Measurements from ENCODE around the gene GNG2. TPM values are rescaled to one million over a fixed set of nuclear protein-coding genes. Genes with fewer than 3 reads are reported as not detected.

GNG2 gene
- total and polyA plus RNA-seq, 9 donors = 34.8 to 90.2 (median 42.9) TPM

GRCh38 chr14:51931308-51931707 lies 70.9 kb downstream of the GNG2 start:
- WGBS (ENCODE audit: insufficient coverage) = 86% methylated on average over 2 of the region's 2 CpGs
- Histone ChIP-seq H3K4me1 (ENCODE audit: control insufficient read depth, insufficient read depth, low read length) (no peaks in the 10 kb centered on the region), H3K36me3 (ENCODE audit: control insufficient read depth, insufficient read depth, low read length) (peaks cover 2% of the 10 kb centered on the region), H3K9me3 (replicated peaks; ENCODE audit: control insufficient read depth, low read depth, low read length) (no peaks in the 10 kb centered on the region), H3K27ac (ENCODE audit: low read length) (no peak overlapping the region), H3K27me3 (ENCODE audit: control insufficient read depth, insufficient read depth, low read length) (no peaks in the 10 kb centered on the region), H3K4me3 (ENCODE audit: low read length) (no peak overlapping the region)
- DNase-seq = no peak

- Histone ChIP-seq H3K9me3 (replicated peaks; ENCODE audit: control insufficient read depth, low read depth, low read length) (no peaks in the 10 kb centered on the region), H3K4me3 (ENCODE audit: low read length) (no peak overlapping the region), H3K4me1 (ENCODE audit: control insufficient read depth, insufficient read depth, low read length) (no peaks in the 10 kb centered on the region), H3K27me3 (ENCODE audit: control insufficient read depth, insufficient read depth, low read length) (no peaks in the 10 kb centered on the region), H3K36me3 (ENCODE audit: control insufficient read depth, insufficient read depth, low read length) (peaks cover 2% of the 10 kb centered on the region), H3K27ac (ENCODE audit: low read length) (no peak overlapping the region)
- no peak for DNase-seq
- WGBS (ENCODE audit: insufficient coverage) = 52% methylated on average over 3 of the region's 3 CpGs
These were observed 72.8 kb downstream of the GNG2 start for GRCh38 chr14:51933191-51933590.

GRCh38 chr14:51938137-51938536 lies 77.7 kb downstream of the GNG2 start:
- no peaks in the 10 kb centered on the region for H3K27me3 ChIP-seq (ENCODE audit: control insufficient read depth, insufficient read depth, low read length)
- H3K36me3 ChIP-seq (ENCODE audit: control insufficient read depth, insufficient read depth, low read length) = peaks cover 2% of the 10 kb centered on the region
- H3K9me3 ChIP-seq (replicated peaks; ENCODE audit: control insufficient read depth, low read depth, low read length) = no peaks in the 10 kb centered on the region
- WGBS (ENCODE audit: insufficient coverage) = no CpG with 5 or more reads among the region's 1 CpG
- no peak for DNase-seq
- H3K4me1 ChIP-seq (ENCODE audit: control insufficient read depth, insufficient read depth, low read length) = no peaks in the 10 kb centered on the region
- H3K4me3 ChIP-seq (ENCODE audit: low read length) = no peak overlapping the region
- no peak overlapping the region for H3K27ac ChIP-seq (ENCODE audit: low read length)

GRCh38 chr14:51938821-51939220 lies 78.4 kb downstream of the GNG2 start:
- Histone ChIP-seq H3K4me3 (ENCODE audit: low read length) (no peak overlapping the region), H3K27ac (ENCODE audit: low read length) (no peak overlapping the region), H3K9me3 (replicated peaks; ENCODE audit: control insufficient read depth, low read depth, low read length) (no peaks in the 10 kb centered on the region), H3K4me1 (ENCODE audit: control insufficient read depth, insufficient read depth, low read length) (no peaks in the 10 kb centered on the region), H3K27me3 (ENCODE audit: control insufficient read depth, insufficient read depth, low read length) (no peaks in the 10 kb centered on the region), H3K36me3 (ENCODE audit: control insufficient read depth, insufficient read depth, low read length) (peaks cover 2% of the 10 kb centered on the region)
- WGBS (ENCODE audit: insufficient coverage) = 75% methylated on average over 2 of the region's 3 CpGs
- no peak for DNase-seq

- H3K36me3 ChIP-seq (ENCODE audit: control insufficient read depth, insufficient read depth, low read length) = no peaks in the 10 kb centered on the region
- H3K4me1 ChIP-seq (ENCODE audit: control insufficient read depth, insufficient read depth, low read length) = no peaks in the 10 kb centered on the region
- H3K27me3 ChIP-seq (ENCODE audit: control insufficient read depth, insufficient read depth, low read length) = no peaks in the 10 kb centered on the region
- no peak overlapping the region for H3K27ac ChIP-seq (ENCODE audit: low read length)
- DNase-seq = no peak
- 58% methylated on average over 2 of the region's 6 CpGs for whole genome bisulfite sequencing (ENCODE audit: insufficient coverage)
- H3K4me3 ChIP-seq (ENCODE audit: low read length) = no peak overlapping the region
- H3K9me3 ChIP-seq (replicated peaks; ENCODE audit: control insufficient read depth, low read depth, low read length) = no peaks in the 10 kb centered on the region
These were observed 78.8 kb downstream of the GNG2 start for GRCh38 chr14:51939226-51939625.

GRCh38 chr14:51939755-51940301 lies 79.4 kb downstream of the GNG2 start:
- Histone ChIP-seq H3K4me1 (ENCODE audit: control insufficient read depth, insufficient read depth, low read length) (no peaks in the 10 kb centered on the region), H3K27ac (ENCODE audit: low read length) (no peak overlapping the region), H3K9me3 (replicated peaks; ENCODE audit: control insufficient read depth, low read depth, low read length) (no peaks in the 10 kb centered on the region), H3K27me3 (ENCODE audit: control insufficient read depth, insufficient read depth, low read length) (no peaks in the 10 kb centered on the region), H3K4me3 (ENCODE audit: low read length) (no peak overlapping the region), H3K36me3 (ENCODE audit: control insufficient read depth, insufficient read depth, low read length) (no peaks in the 10 kb centered on the region)
- peak; percentile 41 for DNase-seq
- WGBS (ENCODE audit: insufficient coverage) = 41% methylated on average over 5 of the region's 10 CpGs

- no CpG with 5 or more reads among the region's 2 CpGs for WGBS (ENCODE audit: insufficient coverage)
These were observed 82.6 kb downstream of the GNG2 start for GRCh38 chr14:51942971-51943370.

GRCh38 chr14:51950007-51950406 lies 89.6 kb downstream of the GNG2 start:
- WGBS (ENCODE audit: insufficient coverage) = no CpG with 5 or more reads among the region's 2 CpGs
- no peak for DNase-seq
- H3K36me3 ChIP-seq (ENCODE audit: control insufficient read depth, insufficient read depth, low read length) = peaks cover 29% of the 10 kb centered on the region
- H3K9me3 ChIP-seq (replicated peaks; ENCODE audit: control insufficient read depth, low read depth, low read length) = peaks cover 9% of the 10 kb centered on the region
- no peaks in the 10 kb centered on the region for H3K27me3 ChIP-seq (ENCODE audit: control insufficient read depth, insufficient read depth, low read length)
- H3K27ac ChIP-seq (ENCODE audit: low read length) = no peak overlapping the region
- no peak overlapping the region for H3K4me3 ChIP-seq (ENCODE audit: low read length)
- H3K4me1 ChIP-seq (ENCODE audit: control insufficient read depth, insufficient read depth, low read length) = no peaks in the 10 kb centered on the region

More at GRCh38 chr14:51942971-51943370, 82.6 kb downstream of the GNG2 start:
- no peaks in the 10 kb centered on the region for H3K4me1 ChIP-seq (ENCODE audit: control insufficient read depth, insufficient read depth, low read length)
- H3K27me3 ChIP-seq (ENCODE audit: control insufficient read depth, insufficient read depth, low read length) = no peaks in the 10 kb centered on the region
- H3K36me3 ChIP-seq (ENCODE audit: control insufficient read depth, insufficient read depth, low read length) = no peaks in the 10 kb centered on the region
- H3K27ac ChIP-seq (ENCODE audit: low read length) = no peak overlapping the region
- H3K4me3 ChIP-seq (ENCODE audit: low read length) = no peak overlapping the region
- no peak for DNase-seq
- peaks cover 4% of the 10 kb centered on the region for H3K9me3 ChIP-seq (replicated peaks; ENCODE audit: control insufficient read depth, low read depth, low read length)

- Histone ChIP-seq H3K4me1 (ENCODE audit: control insufficient read depth, insufficient read depth, low read length) (no peaks in the 10 kb centered on the region), H3K4me3 (ENCODE audit: low read length) (no peak overlapping the region), H3K27ac (ENCODE audit: low read length) (no peak overlapping the region), H3K27me3 (ENCODE audit: control insufficient read depth, insufficient read depth, low read length) (no peaks in the 10 kb centered on the region), H3K36me3 (ENCODE audit: control insufficient read depth, insufficient read depth, low read length) (peaks cover 29% of the 10 kb centered on the region), H3K9me3 (replicated peaks; ENCODE audit: control insufficient read depth, low read depth, low read length) (peaks cover 9% of the 10 kb centered on the region)
- DNase-seq = no peak
- WGBS (ENCODE audit: insufficient coverage) = no CpG with 5 or more reads among the region's 3 CpGs
These were observed 91.2 kb downstream of the GNG2 start for GRCh38 chr14:51951656-51952055.

- WGBS (ENCODE audit: insufficient coverage) = no CpG with 5 or more reads among the region's 2 CpGs
- Histone ChIP-seq H3K27me3 (ENCODE audit: control insufficient read depth, insufficient read depth, low read length) (no peaks in the 10 kb centered on the region), H3K27ac (ENCODE audit: low read length) (no peak overlapping the region), H3K4me3 (ENCODE audit: low read length) (no peak overlapping the region), H3K9me3 (replicated peaks; ENCODE audit: control insufficient read depth, low read depth, low read length) (peaks cover 14% of the 10 kb centered on the region), H3K36me3 (ENCODE audit: control insufficient read depth, insufficient read depth, low read length) (peaks cover 35% of the 10 kb centered on the region), H3K4me1 (ENCODE audit: control insufficient read depth, insufficient read depth, low read length) (no peaks in the 10 kb centered on the region)
- DNase-seq = no peak
These were observed 93.6 kb downstream of the GNG2 start for GRCh38 chr14:51954031-51954430.

- Histone ChIP-seq H3K4me3 (ENCODE audit: low read length) (no peak overlapping the region), H3K27me3 (ENCODE audit: control insufficient read depth, insufficient read depth, low read length) (no peaks in the 10 kb centered on the region), H3K27ac (ENCODE audit: low read length) (no peak overlapping the region), H3K4me1 (ENCODE audit: control insufficient read depth, insufficient read depth, low read length) (no peaks in the 10 kb centered on the region), H3K9me3 (replicated peaks; ENCODE audit: control insufficient read depth, low read depth, low read length) (peaks cover 18% of the 10 kb centered on the region), H3K36me3 (ENCODE audit: control insufficient read depth, insufficient read depth, low read length) (peaks cover 35% of the 10 kb centered on the region)
- WGBS (ENCODE audit: insufficient coverage) = 100% methylated on average over 2 of the region's 3 CpGs
- no peak for DNase-seq
These were observed 94.2 kb downstream of the GNG2 start for GRCh38 chr14:51954657-51955056.

All from muscle of leg (tissue), 11 donors.